ENCODE measurements around the gene BCAP31.
A peak's percentile ranks its signal among the peaks of the same experiment; 100 is the strongest.

The BCAP31 gene

GRCh38 chrX:153724252-153725038, at the start of gene BCAP31, which contains the start of gene ABCD1:
BCAP31 (minus strand) TSS chrX:153724387; CDS start chrX:153723244, 1,143 bp downstream.
ABCD1 (plus strand) TSS chrX:153724856; CDS start chrX:153725267, 411 bp downstream.
- DNase-seq (ENCODE audit: low spot score) = peak; percentile 83

GRCh38 chrX:153773218-153773611, 49.0 kb upstream of the BCAP31 start:
- DNase-seq (ENCODE audit: low spot score) = no peak

DNA sequence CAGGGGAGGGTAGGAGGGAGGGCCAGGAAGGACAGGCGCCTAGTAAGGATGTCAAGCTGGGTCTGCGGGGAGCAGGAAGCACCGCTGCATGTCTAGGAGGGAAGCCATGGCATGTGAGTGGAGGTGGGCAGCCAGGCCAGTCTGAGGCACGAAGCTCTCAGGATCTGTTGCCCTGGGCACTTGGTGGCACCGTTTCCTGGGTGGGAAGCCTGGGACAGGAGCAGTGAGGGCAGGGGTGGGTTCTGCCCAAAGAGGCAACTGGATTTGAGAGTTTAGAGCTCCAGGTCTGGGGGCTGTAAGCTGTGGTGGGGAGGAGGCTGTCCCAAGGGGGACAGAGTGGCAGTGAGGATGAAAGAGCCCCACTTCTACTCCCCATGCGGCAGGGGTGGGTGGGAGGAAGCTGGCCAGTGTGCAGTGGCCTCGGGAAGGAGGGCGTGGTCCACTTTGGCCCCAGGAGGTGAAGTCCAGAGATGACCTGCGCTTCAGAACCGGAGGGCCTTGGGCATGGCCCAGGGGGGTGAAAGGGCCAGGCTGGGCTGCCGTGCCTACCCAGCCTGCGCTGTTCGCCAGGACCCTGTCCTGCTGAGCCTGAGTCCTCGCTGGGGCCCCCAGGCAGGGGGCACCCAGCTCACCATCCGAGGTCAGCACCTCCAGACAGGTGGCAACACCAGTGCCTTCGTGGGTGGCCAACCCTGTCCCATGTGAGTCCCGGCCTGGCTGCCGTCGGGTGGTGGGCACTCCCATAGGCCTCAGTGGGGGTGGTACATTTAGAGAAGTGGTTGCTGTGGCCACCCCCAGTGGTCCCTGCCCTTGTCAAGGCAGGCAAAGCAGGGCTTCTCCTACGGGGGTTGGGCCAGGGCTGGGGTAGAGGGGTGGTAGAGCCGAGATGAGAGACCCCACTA, 48.4 kb upstream of the BCAP31 start:
- no peak for DNase-seq (ENCODE audit: low spot score)

GRCh38 chrX:153771415-153772315, 47.5 kb upstream of the BCAP31 start:
- no peak for DNase-seq (ENCODE audit: low spot score)

GRCh38 chrX:153770601-153771414, 46.6 kb upstream of the BCAP31 start:
- no peak for DNase-seq (ENCODE audit: low spot score)

- DNase-seq (ENCODE audit: low spot score) = peak; percentile 47
Observed at GRCh38 chrX:153769865-153770600, 45.8 kb upstream of the BCAP31 start.

- DNase-seq (ENCODE audit: low spot score) = no peak
Observed at GRCh38 chrX:153769158-153769864, 45.1 kb upstream of the BCAP31 start.

GRCh38 chrX:153768311-153769157, 44.3 kb upstream of the BCAP31 start:
- DNase-seq (ENCODE audit: low spot score) = no peak

DNA sequence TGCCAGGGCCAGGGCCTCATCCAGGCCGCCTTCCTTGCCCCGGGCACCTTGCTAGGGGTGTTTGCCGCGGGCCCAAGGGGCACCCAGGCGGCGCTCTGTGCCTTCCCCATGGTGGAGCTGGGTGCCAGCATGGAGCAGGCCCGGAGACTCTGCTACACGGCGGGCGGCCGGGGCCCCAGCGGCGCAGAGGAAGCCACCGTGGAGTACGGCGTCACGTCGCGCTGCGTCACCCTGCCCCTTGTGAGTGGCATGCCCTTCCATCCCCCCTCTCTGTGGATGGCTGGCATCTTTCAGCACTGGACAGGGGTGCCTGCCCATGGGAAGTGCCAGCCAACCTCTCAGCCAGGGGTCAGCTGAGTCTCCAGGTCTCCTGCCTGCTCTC, 43.5 kb upstream of the BCAP31 start:
- DNase-seq (ENCODE audit: low spot score) = no peak

GRCh38 chrX:153766871-153767673, 42.9 kb upstream of the BCAP31 start:
- DNase-seq (ENCODE audit: low spot score) = no peak

DNA sequence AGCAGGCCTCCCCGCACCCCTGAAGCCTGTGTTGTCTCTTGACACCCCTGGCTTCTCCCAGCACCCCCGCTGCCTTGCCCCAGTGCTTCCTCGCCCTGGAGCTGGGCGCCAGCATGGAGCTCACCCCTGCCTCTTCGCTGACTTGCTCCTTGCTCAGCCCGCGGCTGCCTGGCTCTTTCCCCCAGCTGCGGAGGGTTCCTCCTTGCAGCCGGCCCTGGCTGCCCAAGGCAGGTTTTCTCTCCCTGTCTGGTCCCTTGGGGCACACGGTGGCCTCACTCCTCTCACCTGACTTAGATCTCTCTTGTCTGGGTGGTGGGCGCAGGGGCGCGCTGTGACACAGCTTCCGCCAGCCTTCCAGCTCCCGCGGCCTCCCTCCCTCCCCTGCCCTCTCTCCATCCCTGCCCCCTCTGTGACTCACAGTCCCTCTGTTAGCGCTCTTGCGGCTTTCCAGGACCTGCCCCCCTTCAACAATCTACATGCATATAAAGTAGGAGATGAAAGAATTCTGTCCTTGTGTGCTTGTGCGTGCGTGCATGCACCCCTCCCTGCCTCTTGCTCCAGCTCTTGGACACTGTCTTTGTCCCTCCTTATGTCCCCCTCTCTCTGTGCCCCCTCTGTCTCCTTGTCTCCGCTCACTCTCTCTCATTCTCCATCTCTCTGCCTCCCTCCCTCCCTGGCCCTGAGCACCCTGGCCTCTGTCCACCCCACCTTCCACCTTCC, 42.1 kb upstream of the BCAP31 start:
- peak; percentile 78 for DNase-seq (ENCODE audit: low spot score)

DNA sequence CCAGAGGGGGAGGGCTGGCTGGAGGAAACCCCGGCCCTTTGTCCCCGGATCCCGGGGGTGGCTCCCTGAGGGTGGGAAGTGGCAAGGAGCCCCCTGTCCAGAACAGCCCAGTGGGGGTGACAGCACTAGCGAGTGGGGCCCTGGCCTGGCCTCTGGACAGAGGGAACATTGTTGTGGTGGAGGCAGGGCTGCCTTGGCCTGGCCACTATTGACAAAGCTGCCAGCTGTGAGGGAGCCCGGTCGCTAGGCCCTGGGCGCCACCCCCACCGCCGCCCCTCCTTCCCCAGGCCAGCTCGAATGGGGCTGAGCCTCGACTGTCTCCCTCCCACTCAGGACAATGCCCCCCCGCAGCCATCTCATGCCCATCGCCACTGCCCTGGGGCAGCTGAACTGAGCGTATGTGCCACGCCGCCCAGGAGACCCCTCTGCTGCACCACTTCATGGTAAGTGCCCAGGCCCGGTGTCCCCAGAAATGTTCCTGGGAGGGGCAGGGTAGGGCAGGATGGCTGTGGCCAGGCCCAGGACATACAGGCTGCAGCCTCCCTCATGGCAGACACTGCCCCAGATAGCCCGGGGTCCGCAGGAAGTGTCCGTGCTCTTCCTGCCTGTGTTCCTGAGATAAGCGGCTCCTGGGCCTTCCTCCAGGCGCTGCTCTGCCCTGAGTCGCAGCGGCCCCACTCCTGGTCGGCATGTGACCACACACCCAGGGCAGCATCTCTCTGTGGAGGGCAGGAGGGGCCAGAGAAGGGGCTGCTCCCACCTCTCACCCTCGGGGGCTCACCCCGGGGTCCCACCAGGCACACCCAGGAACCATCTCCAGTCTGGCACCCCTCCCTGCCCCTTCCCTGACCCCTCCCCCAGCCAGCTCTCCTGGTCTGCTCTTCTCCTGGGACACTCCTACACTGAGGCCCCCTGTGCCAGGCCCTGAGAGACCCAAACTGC, 41.2 kb upstream of the BCAP31 start:
- DNase-seq (ENCODE audit: low spot score) = peak; percentile 96

- DNase-seq (ENCODE audit: low spot score) = no peak
Observed at GRCh38 chrX:153764786-153765137, 40.6 kb upstream of the BCAP31 start.

DNA sequence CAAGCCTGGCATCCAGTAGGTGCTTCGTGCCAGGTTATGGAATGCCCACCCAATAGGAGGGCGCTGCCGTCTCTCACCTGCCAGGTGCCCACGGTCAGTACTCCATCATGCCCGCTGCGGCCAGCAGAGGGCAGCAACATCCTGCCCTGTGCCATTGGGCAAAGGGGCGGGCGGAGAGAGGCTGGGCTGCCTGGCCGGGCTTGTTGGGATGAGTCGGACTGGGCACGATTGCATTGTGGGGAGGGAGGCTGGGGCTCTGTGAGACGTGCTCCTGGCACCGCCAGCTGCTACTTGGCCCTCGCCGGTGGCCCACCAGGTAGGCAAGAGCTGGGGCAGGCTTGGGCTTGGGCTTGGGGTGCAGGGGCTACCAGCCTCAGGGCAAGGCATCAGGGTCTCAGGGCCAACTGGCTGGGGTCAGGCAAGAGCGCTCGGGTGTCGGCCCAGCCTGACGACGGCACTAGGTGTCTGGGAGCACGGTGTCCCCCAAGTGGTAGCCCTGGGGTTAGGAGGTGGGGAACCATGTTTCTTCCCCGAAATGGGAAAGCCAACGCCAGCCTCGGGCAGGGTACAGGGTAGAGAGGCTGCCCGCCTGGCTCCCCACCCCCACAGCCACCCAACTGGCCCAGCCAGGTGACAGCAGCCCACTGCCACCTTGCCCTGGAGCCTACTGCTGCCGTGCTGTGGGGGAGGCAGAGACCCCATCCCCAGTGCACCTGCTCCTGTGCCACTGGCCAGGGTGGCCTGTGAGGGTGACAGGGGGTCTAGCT, 40.0 kb upstream of the BCAP31 start, which contains the start of gene PLXNB3:
Gene PLXNB3, plus strand, starts transcription at position 261 of the 767 bp plus-strand sequence. CDS start 1,287 bp downstream, outside the sequence.
- DNase-seq (ENCODE audit: low spot score) = peak; percentile 87

- no peak for DNase-seq (ENCODE audit: low spot score)
Observed at GRCh38 chrX:153763298-153763932, 39.2 kb upstream of the BCAP31 start.
